GM12878 (cell line): ENCODE measurements around the gene DHRS7C. TPM values are rescaled to one million over a fixed set of nuclear protein-coding genes. Genes with fewer than 3 reads are reported as not detected.

Experiments
- ATAC-seq: fragments of 200-7000 bp; cut with Tn5 transposase; 3 replicates; pipeline ENCODE4 v1.9.1; 2020; ENCODE audit warnings: mild to moderate bottlenecking, moderate library complexity
- BruUV-seq: library from RNA; stranded (reverse); fragments of 400-500 nt; replicated peaks from 2 replicates; lab custom pipeline; 2021; lab: Mats Ljungman, UMichigan
- CTCF ChIA-PET: fragments of 300-600 bp; sonication (Branson Sonifier 250); formaldehyde crosslinking; extraction: SDS; loops from one replicate; lab custom pipeline; 2021; ENCODE audit warnings: inconsistent platforms; lab: Yijun Ruan, JAX
- POLR2A ChIA-PET: fragments of 350-600 bp; formaldehyde crosslinking; extraction: SDS; loops from one replicate; lab custom pipeline; 2021; ENCODE audit warnings: inconsistent platforms; lab: Charles Lee
- RAD21 ChIA-PET: fragments of 300-600 bp; sonication (Branson Sonifier 250); formaldehyde crosslinking; loops from one replicate; lab custom pipeline; 2023; ENCODE audit warnings: antibody characterized with exemption; ENCODE audit not compliant: unreplicated experiment; lab: Charles Lee
- SMC1A ChIA-PET: fragments of 300-600 bp; sonication (Branson Sonifier 250); formaldehyde crosslinking; loops from one replicate; lab custom pipeline; 2023; ENCODE audit not compliant: unreplicated experiment, uncharacterized antibody; lab: Charles Lee
- DNase-seq: peaks from one replicate; pipeline ENCODE4 v3.0.0-alpha.2; 2011; ENCODE audit warnings: low read depth, low spot score
- FAIRE-seq: peaks from 3 replicates; lab custom pipeline; 2011; peaks lifted over from hg19 to GRCh38; lab: Jason Lieb, UNC
- H2AFZ ChIP-seq: 2 replicates; pipeline ENCODE4 v1.6.0; 2011; ENCODE audit warnings: low read depth, low read length, control low read depth; ENCODE audit not compliant: control insufficient read depth
- H3K27ac ChIP-seq: 2 replicates; pipeline ENCODE4 v1.5.1; 2011; ENCODE audit warnings: control low read depth; ENCODE audit not compliant: control insufficient read depth, insufficient read depth
- H3K27me3 ChIP-seq, 2 experiments: replicated peaks in 1 of 2; 2 replicates each; pipeline versions ENCODE4 v1.6.0 to v1.6.1; 2011; ENCODE audit warnings: low read length in 1 of 2; ENCODE audit not compliant: control insufficient read depth in 2 of 2, insufficient read depth in 2 of 2
- H3K36me3 ChIP-seq, 2 experiments: 2 replicates each; pipeline ENCODE4 v1.5.1; 2011; ENCODE audit warnings: low read length in 1 of 2; ENCODE audit not compliant: control insufficient read depth in 2 of 2, insufficient read depth in 2 of 2
- H3K4me1 ChIP-seq: 2 replicates; pipeline ENCODE4 v1.6.1; 2011; ENCODE audit warnings: mild to moderate bottlenecking, low read length, moderate library complexity, mixed read lengths; ENCODE audit not compliant: control insufficient read depth, insufficient read depth
- H3K4me2 ChIP-seq: 2 replicates; pipeline ENCODE4 v1.6.0; 2011; ENCODE audit warnings: control low read depth; ENCODE audit not compliant: control insufficient read depth, insufficient read depth
- H3K4me3 ChIP-seq: fragments of 200-600 bp; sonication (generic); 2 replicates; pipeline ENCODE4 v1.5.1; 2016
- H3K79me2 ChIP-seq: 2 replicates; pipeline ENCODE4 v1.6.0; 2011; ENCODE audit warnings: low read length; ENCODE audit not compliant: control insufficient read depth, insufficient read depth
- H3K9ac ChIP-seq: 2 replicates; pipeline ENCODE4 v1.8.0; 2011; ENCODE audit warnings: low read length, control low read depth, mixed read lengths; ENCODE audit not compliant: control insufficient read depth, insufficient read depth
- H3K9me3 ChIP-seq: replicated peaks from 3 replicates; pipeline ENCODE4 v1.5.1; 2011; ENCODE audit warnings: mild to moderate bottlenecking, low read length; ENCODE audit not compliant: control insufficient read depth, insufficient read depth
- H4K20me1 ChIP-seq: 2 replicates; pipeline ENCODE4 v1.6.0; 2011; ENCODE audit not compliant: control insufficient read depth, insufficient read depth
- FOXK2 ChIP-seq: fragments of 450-650 bp; IDR thresholded peaks from 2 replicates; pipeline ENCODE4 v1.6.1; 2017; ENCODE audit warnings: mild to moderate bottlenecking, moderate library complexity
- RB1 ChIP-seq: fragments of 450-650 bp; formaldehyde crosslinking; IDR thresholded peaks from 2 replicates; pipeline ENCODE4 v1.6.1; 2017; ENCODE audit warnings: mild to moderate bottlenecking, borderline replicate concordance
- RELA ChIP-seq: fragments of 450-650 bp; IDR thresholded peaks from 2 replicates; pipeline ENCODE4 v1.8.0; 2014; ENCODE audit warnings: borderline replicate concordance; ENCODE audit not compliant: partially characterized antibody
- RUNX3 ChIP-seq: IDR thresholded peaks from 2 replicates; pipeline ENCODE4 v1.6.1; 2012; ENCODE audit warnings: low read length, inconsistent platforms
- ZSCAN29 ChIP-seq: fragments of 450-650 bp; IDR thresholded peaks from 2 replicates; pipeline ENCODE4 v1.6.1; 2017; ENCODE audit warnings: mild to moderate bottlenecking, moderate library complexity
- WGBS: methylation state at CpG from one replicate; pipeline ENCODE4 v1.1.6; 2016; ENCODE audit warnings: low lambda C conversion rate; ENCODE audit not compliant: insufficient replicate concordance, insufficient coverage; ENCODE audit errors: missing lambda C conversion rate; 5-methylcytosine and 5-hydroxymethylcytosine counted together
- in situ Hi-C: fragments of 300-500 bp; cut with MboI; formaldehyde crosslinking; loops from 9 replicates; pipeline ENCODE4 v1.14.3; 2018; ENCODE audit warnings: mixed read lengths
- intact Hi-C: fragments of 100-400 bp; cut with micrococcal nuclease; formaldehyde crosslinking; loops from one replicate; pipeline ENCODE4 v1.14.2; 2022; ENCODE audit not compliant: unreplicated experiment
- polyA plus RNA-seq, 11 experiments: library from polyadenylated mRNA; depleted of rRNA in 4 of 11; unstranded in 6 of 11; stranded (reverse) in 5 of 11; fragments of >200 nt; fragmentation: Nextera tagmentation in 4 of 11; fragmentation: Illumina TruSeq in 1 of 11; extraction: Ambion mirVana in 4 of 11; extraction: Trizol in 1 of 11; gene quantifications; 1 replicate in 1 of 11; 2 replicates in 10 of 11; pipeline versions ENCODE4 v1.2.1 to v1.2.3, GENCODE V29; 2011 to 2016; ENCODE audit warnings: inconsistent platforms in 2 of 11, missing spikeins in 2 of 11, low read depth in 1 of 11
- total RNA-seq, 4 experiments: library from RNA; depleted of rRNA in 3 of 4; stranded (reverse); fragments of >200 nt in 3 of 4; fragmentation: Illumina TruSeq in 1 of 4; extraction: Trizol in 1 of 4; gene quantifications; 2 replicates each; pipeline versions ENCODE4 v1.2.1 to v1.2.3, GENCODE V29; 2013 to 2021
- TF ChIP-seq, protein P1 (sequence below): IDR thresholded peaks from 2 replicates; pipeline ENCODE4 v1.6.1; 2011; ENCODE audit warnings: low read depth, low read length, improper control_type of control experiment, borderline replicate concordance
- TF ChIP-seq, protein P2 (sequence below): fragments of 450-650 bp; formaldehyde crosslinking; IDR thresholded peaks from 2 replicates; pipeline ENCODE4 v1.4.0; 2022; ENCODE audit warnings: mild to moderate bottlenecking, moderate library complexity

Gene DHRS7C
- total and polyA plus RNA-seq, 10 of the 15 experiments (the other 5 are each of a cell fraction or from before 2014, with no cell fraction given): not detected

GRCh38 chr17:9763643-9764042, 27.7 kb downstream of the DHRS7C start:
- RAD21 ChIA-PET: no interaction called here
- Histone ChIP-seq H3K27ac (no peak overlapping the region), H3K9me3 (no peaks in the 10 kb centered on the region), H3K4me1 (no peaks in the 10 kb centered on the region), H3K4me3 (no peak overlapping the region), H3K36me3 (no peaks in the 10 kb centered on the region), H3K9ac (no peak overlapping the region), H3K79me2 (no peaks in the 10 kb centered on the region), H3K4me2 (no peak overlapping the region), H4K20me1 (no peaks in the 10 kb centered on the region), H2AFZ (no peak overlapping the region), H3K27me3 (no peaks in the 10 kb centered on the region)
- no peak for DNase-seq
- 3% methylated on average over 4 of the region's 4 CpGs for WGBS
- no peak for ATAC-seq
- in situ Hi-C loops (no loop called here), intact Hi-C loops (no loop called here)
- POLR2A ChIA-PET: no interaction called here
- no TSS peak for BruUV-seq
- CTCF ChIA-PET: no interaction called here
- no peak for FAIRE-seq
- TF ChIP-seq, protein P1, sequence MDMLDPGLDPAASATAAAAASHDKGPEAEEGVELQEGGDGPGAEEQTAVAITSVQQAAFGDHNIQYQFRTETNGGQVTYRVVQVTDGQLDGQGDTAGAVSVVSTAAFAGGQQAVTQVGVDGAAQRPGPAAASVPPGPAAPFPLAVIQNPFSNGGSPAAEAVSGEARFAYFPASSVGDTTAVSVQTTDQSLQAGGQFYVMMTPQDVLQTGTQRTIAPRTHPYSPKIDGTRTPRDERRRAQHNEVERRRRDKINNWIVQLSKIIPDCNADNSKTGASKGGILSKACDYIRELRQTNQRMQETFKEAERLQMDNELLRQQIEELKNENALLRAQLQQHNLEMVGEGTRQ: no peak
- TF ChIP-seq RUNX3: no peak
- TF ChIP-seq RELA: no peak
- no peak for TF ChIP-seq ZSCAN29
- TF ChIP-seq, protein P2, sequence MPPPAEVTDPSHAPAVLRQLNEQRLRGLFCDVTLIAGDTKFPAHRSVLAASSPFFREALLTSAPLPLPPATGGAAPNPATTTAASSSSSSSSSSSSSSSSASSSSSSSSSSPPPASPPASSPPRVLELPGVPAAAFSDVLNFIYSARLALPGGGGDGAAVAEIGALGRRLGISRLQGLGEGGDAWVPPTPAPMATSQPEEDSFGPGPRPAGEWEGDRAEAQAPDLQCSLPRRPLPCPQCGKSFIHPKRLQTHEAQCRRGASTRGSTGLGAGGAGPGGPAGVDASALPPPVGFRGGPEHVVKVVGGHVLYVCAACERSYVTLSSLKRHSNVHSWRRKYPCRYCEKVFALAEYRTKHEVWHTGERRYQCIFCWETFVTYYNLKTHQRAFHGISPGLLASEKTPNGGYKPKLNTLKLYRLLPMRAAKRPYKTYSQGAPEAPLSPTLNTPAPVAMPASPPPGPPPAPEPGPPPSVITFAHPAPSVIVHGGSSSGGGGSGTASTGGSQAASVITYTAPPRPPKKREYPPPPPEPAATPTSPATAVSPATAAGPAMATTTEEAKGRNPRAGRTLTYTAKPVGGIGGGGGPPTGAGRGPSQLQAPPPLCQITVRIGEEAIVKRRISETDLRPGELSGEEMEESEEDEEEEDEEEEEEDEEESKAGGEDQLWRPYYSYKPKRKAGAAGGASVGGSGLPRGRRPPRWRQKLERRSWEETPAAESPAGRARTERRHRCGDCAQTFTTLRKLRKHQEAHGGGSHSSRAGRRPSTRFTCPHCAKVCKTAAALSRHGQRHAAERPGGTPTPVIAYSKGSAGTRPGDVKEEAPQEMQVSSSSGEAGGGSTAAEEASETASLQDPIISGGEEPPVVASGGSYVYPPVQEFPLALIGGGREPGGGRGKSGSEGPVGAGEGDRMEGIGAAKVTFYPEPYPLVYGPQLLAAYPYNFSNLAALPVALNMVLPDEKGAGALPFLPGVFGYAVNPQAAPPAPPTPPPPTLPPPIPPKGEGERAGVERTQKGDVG (CRISPR knock-in tag): no peak
- TF ChIP-seq RB1: no peak
- TF ChIP-seq FOXK2: no peak
- SMC1A ChIA-PET: no interaction called here
